A549 (cell line): Measurements from ENCODE around the gene RNF220. TPM values are rescaled to one million over a fixed set of nuclear protein-coding genes. Genes with fewer than 3 reads are reported as not detected.

ENCODE experiments used
- ATAC-seq, 2 experiments: fragments of 200-7000 bp in 1 of 2; fragments of >200 bp in 1 of 2; cut with Nextera tagmentation in 1 of 2; cut with Tn5 transposase in 1 of 2; 3 replicates each; pipeline versions ENCODE4 v1.8.0 to v1.9.1; 2018 to 2020; ENCODE audit warnings: mild to moderate bottlenecking in 1 of 2, moderate library complexity in 1 of 2
- CTCF ChIA-PET: fragments of 300-600 bp; sonication (Branson Sonifier 250); formaldehyde crosslinking; extraction: SDS; loops from one replicate; lab custom pipeline; 2021; ENCODE audit warnings: antibody characterized with exemption, inconsistent platforms; lab: Yijun Ruan, JAX
- POLR2A ChIA-PET: fragments of 350-600 bp; formaldehyde crosslinking; extraction: SDS; loops from one replicate; lab custom pipeline; 2021; ENCODE audit warnings: antibody characterized with exemption, inconsistent platforms; lab: Yijun Ruan, JAX
- DNase-seq, 2 experiments: peaks; one replicate each; pipeline versions ENCODE4 v3.0.0 to v3.0.0-alpha.2; 2011 to 2016; ENCODE audit warnings: low read depth in 1 of 2, low spot score in 1 of 2
- FAIRE-seq: peaks from 2 replicates; lab custom pipeline; 2011; peaks lifted over from hg19 to GRCh38; lab: Jason Lieb, UNC
- H3K27ac ChIP-seq, 2 experiments: fragments of >200 bp; sonication (Bioruptor Twin); formaldehyde crosslinking; 3 replicates each; pipeline ENCODE4 v1.5.1; 2016 to 2017
- H3K4me1 ChIP-seq: fragments of >200 bp; sonication (Bioruptor Twin); formaldehyde crosslinking; 3 replicates; pipeline ENCODE4 v1.6.1; 2016
- H3K4me2 ChIP-seq: fragments of >200 bp; sonication (Bioruptor Twin); formaldehyde crosslinking; 3 replicates; pipeline ENCODE4 v1.6.1; 2016
- H3K4me3 ChIP-seq: fragments of >200 bp; sonication (Bioruptor Twin); formaldehyde crosslinking; 3 replicates; pipeline ENCODE4 v1.5.1; 2016
- H3K9me3 ChIP-seq: fragments of >200 bp; sonication (Bioruptor Twin); formaldehyde crosslinking; 3 replicates; pipeline ENCODE4 v1.6.1; 2016
- CBX2 ChIP-seq: fragments of 200-600 bp; sonication (generic); IDR thresholded peaks from 2 replicates; pipeline ENCODE4 v1.6.1; 2016; ENCODE audit warnings: low read depth, mild to moderate bottlenecking, borderline replicate concordance
- CHD2 ChIP-seq: fragments of 150-350 bp; IDR thresholded peaks from 2 replicates; pipeline ENCODE4 v1.6.1; 2014; ENCODE audit warnings: low read length; ENCODE audit not compliant: partially characterized antibody
- CHD4 ChIP-seq: fragments of 200-600 bp; sonication (generic); IDR thresholded peaks from 2 replicates; pipeline ENCODE4 v1.6.1; 2016; ENCODE audit warnings: antibody characterized with exemption, mild to moderate bottlenecking, borderline replicate concordance
- FOSB ChIP-seq: fragments of 250-450 bp; sonication (Bioruptor Pico); IDR thresholded peaks from 2 replicates; pipeline ENCODE4 v1.5.0; 2020; ENCODE audit warnings: mild to moderate bottlenecking, moderate library complexity
- FOXS1 ChIP-seq: fragments of 250-450 bp; sonication (Bioruptor Pico); IDR thresholded peaks from 2 replicates; pipeline ENCODE4 v1.5.0; 2020; ENCODE audit warnings: mild to moderate bottlenecking, moderate library complexity
- HOXB13 ChIP-seq: fragments of 250-450 bp; sonication (Bioruptor Pico); IDR thresholded peaks from 2 replicates; pipeline ENCODE4 v1.5.0; 2020; ENCODE audit warnings: low read depth, mild to moderate bottlenecking, moderate library complexity
- KDM1A ChIP-seq: fragments of 200-600 bp; sonication (generic); IDR thresholded peaks from 2 replicates; pipeline ENCODE4 v1.6.1; 2016; ENCODE audit warnings: low read depth, mild to moderate bottlenecking
- KDM5A ChIP-seq: fragments of 200-600 bp; sonication (generic); IDR thresholded peaks from 2 replicates; pipeline ENCODE4 v1.6.1; 2016; ENCODE audit warnings: antibody characterized with exemption, mild to moderate bottlenecking
- MYC ChIP-seq: IDR thresholded peaks from 2 replicates; pipeline ENCODE4 v1.6.1; 2012; ENCODE audit warnings: mild to moderate bottlenecking, inconsistent platforms, low read length, improper control_type of control experiment, borderline replicate concordance
- NPAS2 ChIP-seq: fragments of 250-450 bp; sonication (Bioruptor Pico); IDR thresholded peaks from 2 replicates; pipeline ENCODE4 v1.8.0; 2022; ENCODE audit warnings: mild to moderate bottlenecking, moderate library complexity, borderline replicate concordance
- PHF8 ChIP-seq: fragments of 200-600 bp; sonication (generic); IDR thresholded peaks from 2 replicates; pipeline ENCODE4 v1.6.1; 2016; ENCODE audit warnings: low read depth, mild to moderate bottlenecking, antibody characterized with exemption, moderate library complexity, borderline replicate concordance
- POLR2AphosphoS2 ChIP-seq: conservative IDR thresholded peaks from 2 replicates; pipeline ENCODE4 v1.6.1; 2012; ENCODE audit warnings: low read length, improper control_type of control experiment, inconsistent platforms
- RARB ChIP-seq: fragments of 250-450 bp; sonication (Bioruptor Pico); IDR thresholded peaks from 2 replicates; pipeline ENCODE4 v1.8.0; 2021; ENCODE audit warnings: mild to moderate bottlenecking, moderate library complexity
- RCOR1 ChIP-seq: fragments of 150-350 bp; IDR thresholded peaks from 2 replicates; pipeline ENCODE4 v1.6.1; 2014; ENCODE audit warnings: antibody characterized with exemption, low read length, low read depth
- SREBF2 ChIP-seq: fragments of 450-650 bp; IDR thresholded peaks from 2 replicates; pipeline ENCODE4 v1.6.1; 2014; ENCODE audit warnings: mild to moderate bottlenecking, moderate library complexity
- TFCP2L1 ChIP-seq: fragments of 250-450 bp; sonication (Bioruptor Pico); IDR thresholded peaks from 2 replicates; pipeline ENCODE4 v1.5.0; 2021; ENCODE audit warnings: mild to moderate bottlenecking
- ZC3H11A ChIP-seq: fragments of 450-650 bp; IDR thresholded peaks from 2 replicates; pipeline ENCODE4 v1.6.1; 2014; ENCODE audit warnings: antibody characterized with exemption, mild to moderate bottlenecking
- ZFP36 ChIP-seq: fragments of 450-650 bp; IDR thresholded peaks from 2 replicates; pipeline ENCODE4 v1.6.1; 2014; ENCODE audit warnings: borderline replicate concordance; ENCODE audit not compliant: partially characterized antibody
- WGBS: methylation state at CpG from one replicate; pipeline ENCODE4 v1.1.6; 2017; ENCODE audit errors: missing lambda C conversion rate; 5-methylcytosine and 5-hydroxymethylcytosine counted together
- polyA plus RNA-seq, 4 experiments: library from polyadenylated mRNA; depleted of rRNA in 3 of 4; stranded (reverse); fragments of >200 nt; fragmentation: RNase III in 1 of 4; extraction: RNeasy Plus Mini Kit Qiagen cat#74134 plus additional on column Dnase treatment in 1 of 4; gene quantifications; 2 replicates in 3 of 4; 3 replicates in 1 of 4; pipeline ENCODE4 v1.2.3, GENCODE V29; 2011 to 2017
- TF ChIP-seq, protein P1 (sequence below): fragments of >200 bp; sonication (Bioruptor Twin); formaldehyde crosslinking; IDR thresholded peaks from 3 replicates; pipeline ENCODE4 v1.6.1; 2016
- TF ChIP-seq, protein P2 (sequence below): fragments of 150-350 bp; IDR thresholded peaks from 2 replicates; pipeline ENCODE4 v1.6.1; 2014; ENCODE audit warnings: low read depth, mild to moderate bottlenecking, low read length
- TF ChIP-seq, protein P3 (sequence below): fragments of >200 bp; sonication (Bioruptor Twin); formaldehyde crosslinking; IDR thresholded peaks from 3 replicates; pipeline ENCODE4 v1.5.1; 2016
- TF ChIP-seq, protein P4 (sequence below): IDR thresholded peaks from 2 replicates; pipeline ENCODE4 v1.6.1; 2012; ENCODE audit warnings: low read depth, borderline replicate concordance
- TF ChIP-seq, protein P5 (sequence below): fragments of >200 bp; sonication (Bioruptor Twin); formaldehyde crosslinking; IDR thresholded peaks from 2 replicates; pipeline ENCODE4 v1.6.1; 2016
- TF ChIP-seq, protein P6 (sequence below): IDR thresholded peaks from 2 replicates; pipeline ENCODE4 v1.6.1; 2012

The RNF220 gene
- polyA plus RNA-seq, 2 of the 4 experiments (the other 2 are of a cell fraction) = 53.4 to 54.5 TPM

DNA sequence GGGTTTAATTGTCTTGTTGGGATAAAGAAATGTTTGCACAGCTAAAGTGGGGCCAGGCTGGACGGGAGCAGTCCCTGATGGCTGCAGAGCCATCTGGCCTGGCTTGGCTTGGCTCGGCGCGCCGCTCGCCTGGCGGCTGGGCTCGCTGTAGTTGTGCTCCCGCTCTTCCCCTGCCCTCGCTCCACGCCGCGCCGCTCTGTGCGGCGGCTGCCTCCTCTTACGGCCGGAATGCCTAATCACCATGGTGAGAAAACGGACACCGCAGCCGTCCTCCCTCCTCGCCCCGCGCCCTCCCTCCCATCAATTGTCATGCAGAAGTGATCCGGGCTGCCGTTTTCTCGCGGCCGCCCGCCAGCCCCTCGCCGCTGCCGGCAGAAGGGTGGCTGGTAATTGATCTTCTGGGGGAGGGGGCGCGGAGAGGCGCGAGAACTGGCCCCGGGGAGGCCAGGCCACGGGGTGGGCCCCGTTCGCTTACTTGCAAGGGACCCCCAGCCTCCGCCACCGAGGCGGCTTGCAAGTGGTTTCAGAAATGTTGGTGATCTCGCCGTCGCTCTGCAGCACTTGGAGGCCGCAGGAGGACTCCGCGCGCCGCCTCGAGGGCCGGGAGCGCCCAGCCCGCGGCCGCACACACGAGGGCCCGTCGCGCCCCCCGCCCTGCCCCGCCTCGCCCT, 12.4 kb downstream of the RNF220 start:
- DNase-seq (no peak), FAIRE-seq (no peak), ATAC-seq (no peak)
- Histone ChIP-seq H3K9me3 (no peaks in the 10 kb centered on the region), H3K27ac (no peak overlapping the region), H3K4me3 (no peak overlapping the region), H3K4me1 (no peaks in the 10 kb centered on the region), H3K4me2 (no peak overlapping the region)
- ChIA-PET POLR2A (no interaction called here), CTCF (no interaction called here)
- TF ChIP-seq POLR2AphosphoS2 (no peak), CHD2 (no peak), ZC3H11A (no peak), NPAS2 (CRISPR knock-in tag) (no peak), CBX2 (no peak), CHD4 (no peak), ZFP36 (no peak), SREBF2 (no peak), MYC (no peak), RCOR1 (no peak), FOSB (CRISPR knock-in tag) (no peak), KDM1A (no peak), HOXB13 (CRISPR knock-in tag) (no peak), KDM5A (no peak), RARB (no peak)
- TF ChIP-seq, protein P1, sequence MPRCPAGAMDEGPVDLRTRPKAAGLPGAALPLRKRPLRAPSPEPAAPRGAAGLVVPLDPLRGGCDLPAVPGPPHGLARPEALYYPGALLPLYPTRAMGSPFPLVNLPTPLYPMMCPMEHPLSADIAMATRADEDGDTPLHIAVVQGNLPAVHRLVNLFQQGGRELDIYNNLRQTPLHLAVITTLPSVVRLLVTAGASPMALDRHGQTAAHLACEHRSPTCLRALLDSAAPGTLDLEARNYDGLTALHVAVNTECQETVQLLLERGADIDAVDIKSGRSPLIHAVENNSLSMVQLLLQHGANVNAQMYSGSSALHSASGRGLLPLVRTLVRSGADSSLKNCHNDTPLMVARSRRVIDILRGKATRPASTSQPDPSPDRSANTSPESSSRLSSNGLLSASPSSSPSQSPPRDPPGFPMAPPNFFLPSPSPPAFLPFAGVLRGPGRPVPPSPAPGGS = no peak
- TF ChIP-seq, protein P2, sequence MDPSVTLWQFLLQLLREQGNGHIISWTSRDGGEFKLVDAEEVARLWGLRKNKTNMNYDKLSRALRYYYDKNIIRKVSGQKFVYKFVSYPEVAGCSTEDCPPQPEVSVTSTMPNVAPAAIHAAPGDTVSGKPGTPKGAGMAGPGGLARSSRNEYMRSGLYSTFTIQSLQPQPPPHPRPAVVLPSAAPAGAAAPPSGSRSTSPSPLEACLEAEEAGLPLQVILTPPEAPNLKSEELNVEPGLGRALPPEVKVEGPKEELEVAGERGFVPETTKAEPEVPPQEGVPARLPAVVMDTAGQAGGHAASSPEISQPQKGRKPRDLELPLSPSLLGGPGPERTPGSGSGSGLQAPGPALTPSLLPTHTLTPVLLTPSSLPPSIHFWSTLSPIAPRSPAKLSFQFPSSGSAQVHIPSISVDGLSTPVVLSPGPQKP = no peak
- TF ChIP-seq, protein P3, sequence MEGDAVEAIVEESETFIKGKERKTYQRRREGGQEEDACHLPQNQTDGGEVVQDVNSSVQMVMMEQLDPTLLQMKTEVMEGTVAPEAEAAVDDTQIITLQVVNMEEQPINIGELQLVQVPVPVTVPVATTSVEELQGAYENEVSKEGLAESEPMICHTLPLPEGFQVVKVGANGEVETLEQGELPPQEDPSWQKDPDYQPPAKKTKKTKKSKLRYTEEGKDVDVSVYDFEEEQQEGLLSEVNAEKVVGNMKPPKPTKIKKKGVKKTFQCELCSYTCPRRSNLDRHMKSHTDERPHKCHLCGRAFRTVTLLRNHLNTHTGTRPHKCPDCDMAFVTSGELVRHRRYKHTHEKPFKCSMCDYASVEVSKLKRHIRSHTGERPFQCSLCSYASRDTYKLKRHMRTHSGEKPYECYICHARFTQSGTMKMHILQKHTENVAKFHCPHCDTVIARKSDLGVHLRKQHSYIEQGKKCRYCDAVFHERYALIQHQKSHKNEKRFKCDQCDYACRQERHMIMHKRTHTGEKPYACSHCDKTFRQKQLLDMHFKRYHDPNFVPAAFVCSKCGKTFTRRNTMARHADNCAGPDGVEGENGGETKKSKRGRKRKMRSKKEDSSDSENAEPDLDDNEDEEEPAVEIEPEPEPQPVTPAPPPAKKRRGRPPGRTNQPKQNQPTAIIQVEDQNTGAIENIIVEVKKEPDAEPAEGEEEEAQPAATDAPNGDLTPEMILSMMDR = no peak
- TF ChIP-seq, protein P4, sequence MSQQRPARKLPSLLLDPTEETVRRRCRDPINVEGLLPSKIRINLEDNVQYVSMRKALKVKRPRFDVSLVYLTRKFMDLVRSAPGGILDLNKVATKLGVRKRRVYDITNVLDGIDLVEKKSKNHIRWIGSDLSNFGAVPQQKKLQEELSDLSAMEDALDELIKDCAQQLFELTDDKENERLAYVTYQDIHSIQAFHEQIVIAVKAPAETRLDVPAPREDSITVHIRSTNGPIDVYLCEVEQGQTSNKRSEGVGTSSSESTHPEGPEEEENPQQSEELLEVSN = no peak
- 97% methylated on average over 42 of the region's 65 CpGs for WGBS

DNA sequence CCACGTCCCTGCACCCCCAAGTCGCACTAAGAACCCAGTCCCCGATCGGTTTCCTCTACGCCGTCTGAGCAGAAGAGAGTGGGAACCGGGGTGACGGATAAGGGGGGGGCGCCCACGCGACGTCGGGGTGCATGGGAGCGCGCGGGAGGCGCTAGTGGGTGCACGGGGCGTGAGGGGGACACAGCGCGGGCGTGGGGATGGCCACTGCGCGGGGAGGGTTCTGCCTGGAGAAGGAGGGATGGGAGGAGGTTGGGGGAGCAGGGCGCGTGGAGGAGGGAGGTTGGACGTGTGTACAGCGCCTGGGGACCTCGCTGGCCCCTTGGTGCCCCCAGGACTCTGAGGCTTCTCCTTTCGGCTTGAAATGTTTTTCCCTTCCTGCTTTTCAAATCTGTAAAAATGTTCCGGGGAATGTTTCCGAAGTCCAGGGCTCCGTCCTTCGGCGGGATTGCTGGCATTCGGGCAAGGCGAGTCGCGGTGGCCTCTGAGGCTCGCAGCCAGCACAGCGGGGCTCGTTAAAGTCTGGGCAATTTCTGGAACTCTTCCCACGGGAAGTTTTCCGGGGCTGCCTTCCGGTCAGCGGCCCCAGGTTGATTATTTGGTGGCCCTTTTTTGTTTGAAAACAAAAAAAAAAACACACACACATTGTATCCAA, 13.1 kb downstream of the RNF220 start:
- TF ChIP-seq TFCP2L1 (CRISPR knock-in tag) (no peak), KDM5A (no peak), FOXS1 (CRISPR knock-in tag) (no peak), KDM1A (no peak), PHF8 (no peak)
- TF ChIP-seq, protein P5, sequence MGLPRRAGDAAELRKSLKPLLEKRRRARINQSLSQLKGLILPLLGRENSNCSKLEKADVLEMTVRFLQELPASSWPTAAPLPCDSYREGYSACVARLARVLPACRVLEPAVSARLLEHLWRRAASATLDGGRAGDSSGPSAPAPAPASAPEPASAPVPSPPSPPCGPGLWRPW = no peak
- TF ChIP-seq, protein P6, sequence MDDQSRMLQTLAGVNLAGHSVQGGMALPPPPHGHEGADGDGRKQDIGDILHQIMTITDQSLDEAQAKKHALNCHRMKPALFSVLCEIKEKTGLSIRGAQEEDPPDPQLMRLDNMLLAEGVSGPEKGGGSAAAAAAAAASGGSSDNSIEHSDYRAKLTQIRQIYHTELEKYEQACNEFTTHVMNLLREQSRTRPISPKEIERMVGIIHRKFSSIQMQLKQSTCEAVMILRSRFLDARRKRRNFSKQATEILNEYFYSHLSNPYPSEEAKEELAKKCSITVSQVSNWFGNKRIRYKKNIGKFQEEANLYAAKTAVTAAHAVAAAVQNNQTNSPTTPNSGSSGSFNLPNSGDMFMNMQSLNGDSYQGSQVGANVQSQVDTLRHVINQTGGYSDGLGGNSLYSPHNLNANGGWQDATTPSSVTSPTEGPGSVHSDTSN = no peak
- Histone ChIP-seq H3K4me2 (no peak overlapping the region), H3K4me3 (no peak overlapping the region), H3K9me3 (no peaks in the 10 kb centered on the region), H3K27ac (no peak overlapping the region), H3K4me1 (no peaks in the 10 kb centered on the region)
- 87% methylated on average over 27 of the region's 46 CpGs for WGBS
- DNase-seq (no peak), ATAC-seq (no peak), FAIRE-seq (no peak)
- CTCF ChIA-PET = no interaction called here
- POLR2A ChIA-PET = no interaction called here
